Stimulated activated CD4-positive, alpha-beta T cell treated with anti-CD3 and anti-CD28 coated beads, TNF-alpha, amount 100 ng/mL, for 1 hour (primary cell): Measurements from ENCODE around the gene FADD.
"Not testable (repeated sequence)": the region's sequence is repeated elsewhere in the genome, so short reads cannot be mapped to it uniquely, and the experiment has no call there.

ENCODE experiments used
- DNase-seq, 3 donors: peaks; one replicate each; pipeline ENCODE4 v3.0.0-alpha.2; 2020; ENCODE audit warnings: low read depth in 3 of 3, low spot score in 1 of 3

FADD gene

DNA sequence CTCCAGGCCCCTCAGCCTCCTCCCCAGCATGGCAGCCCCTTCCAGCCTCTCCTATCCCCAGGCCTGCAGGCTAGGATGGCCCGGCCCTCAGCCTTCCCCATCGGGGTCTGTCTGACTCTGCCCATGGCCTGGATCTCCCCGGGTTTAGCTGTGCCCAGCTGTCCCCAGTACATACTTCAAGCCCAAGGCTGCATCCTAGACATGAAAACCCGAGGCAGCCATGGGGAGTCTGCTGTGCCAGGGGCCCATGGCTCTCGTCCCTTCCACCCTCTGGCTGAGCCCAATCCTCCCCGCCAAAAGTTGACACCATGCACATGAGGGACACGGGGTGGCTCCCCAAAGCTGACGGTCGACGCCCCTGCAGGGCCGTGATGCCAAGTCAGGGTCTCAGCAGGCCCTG is 22.2 kb upstream of the FADD start:
- DNase-seq, result no peak

DNA sequence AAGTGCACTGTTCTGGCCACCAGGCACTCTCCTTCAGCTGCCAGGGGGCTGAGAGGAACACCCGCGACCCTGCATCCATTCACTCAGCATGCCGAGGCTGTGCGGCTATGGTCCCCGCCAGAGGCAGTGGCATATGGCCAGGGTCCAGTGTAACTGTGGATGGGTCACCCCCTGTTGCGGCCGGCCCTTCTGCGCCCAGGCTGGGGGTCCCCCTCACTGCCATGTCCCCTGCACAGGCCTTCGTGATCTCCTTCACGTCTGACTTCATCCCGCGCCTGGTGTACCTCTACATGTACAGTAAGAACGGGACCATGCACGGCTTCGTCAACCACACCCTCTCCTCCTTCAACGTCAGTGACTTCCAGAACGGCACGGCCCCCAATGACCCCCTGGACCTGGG is 20.8 kb upstream of the FADD start:
- DNase-seq, result no peak

DNA sequence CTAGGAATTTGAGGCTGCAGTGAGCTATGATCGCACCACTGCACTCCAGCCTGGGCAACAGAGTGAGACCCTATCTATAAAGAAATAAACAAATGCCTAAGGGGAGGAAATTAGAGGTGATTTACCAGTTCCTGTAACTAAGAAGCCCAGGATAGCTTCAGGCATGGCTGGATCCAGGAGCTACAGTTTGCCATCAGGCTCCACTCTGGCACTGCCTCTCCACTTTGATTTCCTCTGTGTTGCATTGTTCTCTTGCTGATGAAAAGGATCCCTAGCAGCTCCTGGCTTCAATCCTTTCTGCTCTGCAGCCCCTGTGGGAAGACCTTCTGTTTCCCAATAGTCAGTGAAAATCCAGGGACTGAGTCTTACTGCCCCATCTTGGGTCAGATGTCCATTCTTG is 20.1 kb upstream of the FADD start:
- no peak for DNase-seq

DNA sequence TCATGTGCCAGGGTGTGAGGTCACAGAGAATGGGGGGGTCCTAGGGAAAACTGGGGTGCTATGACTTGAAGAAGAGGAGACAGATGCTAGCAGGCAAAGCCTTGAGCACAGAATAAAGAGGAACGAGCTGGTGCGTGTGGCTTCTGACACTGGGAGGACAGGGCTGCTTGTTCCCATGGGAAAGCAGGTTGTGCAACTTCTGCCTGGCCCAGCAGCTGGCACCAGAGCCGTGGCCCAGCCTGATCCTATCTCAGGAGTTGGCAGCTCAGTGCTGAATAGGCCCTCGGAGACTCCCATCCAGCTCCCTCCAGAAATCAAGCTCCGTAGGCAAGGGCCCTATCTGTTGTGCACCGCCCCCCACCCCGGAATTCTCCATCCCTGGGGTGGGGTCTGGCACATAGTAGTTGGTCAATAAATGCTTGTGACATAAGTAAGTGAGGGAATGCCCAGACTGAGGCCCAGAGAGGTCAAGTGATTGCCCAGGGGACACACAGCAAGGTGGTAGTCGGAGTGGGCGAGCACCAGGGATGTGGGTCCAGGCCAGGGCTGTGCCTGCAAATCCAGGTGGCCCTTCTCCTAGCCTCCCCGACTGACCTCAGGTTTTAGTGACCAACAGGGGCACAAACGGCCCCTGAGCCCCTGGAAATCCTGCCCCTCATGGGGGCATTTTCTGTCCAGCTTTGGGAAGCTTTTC is 19.5 kb upstream of the FADD start:
- no peak for DNase-seq

DNA sequence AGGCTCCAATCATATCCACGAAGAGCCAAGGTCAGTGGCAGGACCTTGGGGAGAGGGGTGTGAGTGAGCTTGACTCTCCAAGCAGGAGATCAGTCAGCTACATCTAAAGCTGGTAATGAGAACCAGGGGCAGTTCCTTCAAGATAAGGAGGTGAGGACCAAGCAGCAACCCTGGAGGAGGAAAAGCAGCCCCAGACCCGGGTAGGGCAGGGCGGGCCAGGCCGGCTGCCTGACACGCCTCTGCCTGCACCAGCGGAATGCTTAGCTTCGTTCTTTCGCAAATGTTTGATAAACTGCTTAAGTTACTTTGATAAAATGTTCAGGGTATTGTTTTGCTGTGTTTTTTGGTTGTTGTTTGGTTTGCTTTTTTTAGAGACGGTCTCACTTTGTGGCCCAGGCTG is 18.7 kb upstream of the FADD start:
- DNase-seq, result no peak

DNA sequence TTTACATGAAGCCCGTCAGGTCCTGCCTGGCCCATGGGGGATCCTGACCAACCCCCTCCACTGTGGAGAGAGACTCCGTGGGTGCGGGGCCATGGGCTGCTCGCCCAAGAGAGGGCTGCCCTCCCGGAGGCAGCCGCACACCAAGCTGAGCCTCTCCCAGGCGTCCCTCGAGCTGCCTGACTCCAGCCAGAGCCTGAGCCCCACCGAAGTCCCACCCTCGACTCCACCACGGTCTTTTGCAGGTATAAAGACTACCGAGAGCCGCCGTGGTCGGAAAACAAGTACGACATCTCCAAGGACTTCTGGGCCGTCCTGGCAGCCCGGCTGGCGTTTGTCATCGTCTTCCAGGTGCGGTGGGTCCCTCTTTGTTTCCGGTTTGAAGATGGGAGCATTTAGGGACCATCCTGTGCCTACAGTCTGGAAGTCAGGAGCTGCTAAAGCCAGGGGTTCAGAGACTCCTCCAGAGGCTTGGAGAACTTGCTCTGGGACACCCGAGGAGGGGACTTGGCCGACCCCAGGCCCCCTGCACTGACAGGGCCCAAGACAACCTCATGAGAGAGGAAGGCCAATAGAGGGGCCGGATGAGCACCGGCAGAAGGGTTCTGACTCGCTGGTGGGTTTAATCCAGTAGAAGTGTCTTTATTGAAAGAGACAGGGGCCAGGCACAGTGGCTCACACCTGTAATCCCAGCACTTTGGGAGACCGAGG is 17.6 kb upstream of the FADD start:
- no peak for DNase-seq

DNA sequence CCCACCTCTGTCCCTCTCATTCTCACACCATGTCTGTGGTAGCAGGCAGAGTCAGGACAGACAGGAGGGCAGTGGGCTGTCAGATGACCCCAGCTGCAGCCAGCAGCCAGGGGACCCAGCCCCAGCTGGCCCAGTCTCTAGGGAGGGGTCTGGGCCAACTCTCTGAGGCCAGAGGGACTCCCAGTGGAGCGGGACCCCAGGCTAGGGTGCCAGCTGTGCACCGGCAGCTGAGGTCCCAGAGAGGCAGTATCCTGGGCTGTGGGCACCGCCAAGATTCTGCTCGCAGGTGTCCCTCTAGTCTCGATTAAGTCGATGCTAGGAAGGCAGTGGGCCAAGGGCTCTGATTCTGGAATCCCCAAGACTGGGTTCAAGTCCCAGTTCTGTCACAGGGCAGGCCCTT is 16.7 kb upstream of the FADD start:
- DNase-seq, result no peak

DNA sequence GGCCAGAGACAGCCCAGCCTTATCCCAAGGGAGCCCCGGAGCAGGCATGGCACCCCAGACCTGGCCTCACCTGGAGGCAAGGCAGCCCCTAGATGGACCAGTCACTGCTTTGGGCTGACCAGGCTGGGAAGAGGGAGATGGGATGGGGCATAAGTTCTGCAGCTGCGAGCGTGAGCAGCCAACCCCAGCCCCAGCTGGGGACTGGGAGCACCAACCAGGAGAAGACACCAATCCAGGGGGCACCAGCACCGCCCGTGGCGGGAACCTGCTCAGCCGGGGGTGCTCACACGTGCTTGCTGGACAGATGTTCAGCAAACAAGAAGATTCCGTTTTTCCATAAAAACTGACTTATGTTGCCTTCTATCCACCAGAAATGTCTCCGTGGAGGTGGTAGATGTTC is 16.2 kb upstream of the FADD start:
- no peak for DNase-seq

DNA sequence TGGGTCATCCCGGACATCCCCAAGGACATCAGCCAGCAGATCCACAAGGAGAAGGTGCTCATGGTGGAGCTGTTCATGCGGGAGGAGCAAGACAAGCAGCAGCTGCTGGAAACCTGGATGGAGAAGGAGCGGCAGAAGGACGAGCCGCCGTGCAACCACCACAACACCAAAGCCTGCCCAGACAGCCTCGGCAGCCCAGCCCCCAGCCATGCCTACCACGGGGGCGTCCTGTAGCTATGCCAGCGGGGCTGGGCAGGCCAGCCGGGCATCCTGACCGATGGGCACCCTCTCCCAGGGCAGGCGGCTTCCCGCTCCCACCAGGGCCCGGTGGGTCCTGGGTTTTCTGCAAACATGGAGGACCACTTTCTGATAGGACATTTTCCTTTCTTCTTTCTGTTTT is 15.3 kb upstream of the FADD start:
- no peak for DNase-seq

DNA sequence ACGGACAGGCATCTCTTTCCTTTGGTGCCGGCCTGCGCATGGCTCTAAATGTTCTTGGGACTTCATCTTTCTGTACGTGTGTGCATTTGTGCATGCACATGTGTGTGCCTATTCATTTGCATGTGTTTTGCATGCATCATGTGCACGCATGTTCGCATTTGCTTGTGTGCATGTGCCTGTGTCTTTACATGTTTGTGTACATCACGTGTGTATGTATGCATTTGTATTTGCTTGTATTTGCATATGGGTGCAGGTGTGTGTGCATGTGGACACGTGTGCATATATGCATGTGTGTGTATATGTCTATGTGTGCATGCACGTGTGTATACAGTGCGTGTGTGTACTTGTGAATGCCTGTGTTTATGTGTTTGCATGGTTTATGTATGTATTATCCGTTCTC is 13.5 kb upstream of the FADD start:
- DNase-seq, result no peak

DNA sequence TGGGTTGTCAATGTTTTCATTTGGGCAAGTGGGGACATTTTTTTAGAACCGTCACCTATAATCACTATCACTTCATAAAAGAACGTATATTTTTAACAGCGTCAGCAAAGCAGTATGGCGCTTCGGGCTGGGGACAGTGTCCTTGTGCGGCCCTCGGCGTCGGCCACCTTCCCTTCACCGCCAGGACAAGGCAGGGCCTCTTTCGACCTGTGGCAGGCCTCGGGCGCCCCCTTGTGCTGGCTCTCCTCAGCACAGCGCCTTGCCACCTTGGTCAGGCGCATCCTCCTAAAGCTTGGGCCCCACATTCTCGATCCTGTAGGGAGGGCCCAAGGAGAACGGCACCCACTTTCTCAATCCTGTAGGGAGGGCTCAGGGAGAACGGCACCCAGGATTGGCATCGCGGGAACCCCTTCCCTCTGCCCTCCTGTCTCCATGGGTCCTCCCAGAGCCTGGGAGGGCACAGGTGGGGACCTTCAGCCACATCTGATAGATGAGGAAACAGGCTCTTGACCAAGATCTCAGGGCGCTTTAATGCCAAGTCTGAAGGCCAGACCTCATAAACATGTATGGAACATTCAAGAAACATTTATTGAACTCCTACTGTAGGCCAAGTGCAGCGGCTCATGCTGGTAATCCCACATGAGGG is 11.5 kb upstream of the FADD start:
- DNase-seq, result peak in 2 of 3 donors; percentile 17 to 25

DNA sequence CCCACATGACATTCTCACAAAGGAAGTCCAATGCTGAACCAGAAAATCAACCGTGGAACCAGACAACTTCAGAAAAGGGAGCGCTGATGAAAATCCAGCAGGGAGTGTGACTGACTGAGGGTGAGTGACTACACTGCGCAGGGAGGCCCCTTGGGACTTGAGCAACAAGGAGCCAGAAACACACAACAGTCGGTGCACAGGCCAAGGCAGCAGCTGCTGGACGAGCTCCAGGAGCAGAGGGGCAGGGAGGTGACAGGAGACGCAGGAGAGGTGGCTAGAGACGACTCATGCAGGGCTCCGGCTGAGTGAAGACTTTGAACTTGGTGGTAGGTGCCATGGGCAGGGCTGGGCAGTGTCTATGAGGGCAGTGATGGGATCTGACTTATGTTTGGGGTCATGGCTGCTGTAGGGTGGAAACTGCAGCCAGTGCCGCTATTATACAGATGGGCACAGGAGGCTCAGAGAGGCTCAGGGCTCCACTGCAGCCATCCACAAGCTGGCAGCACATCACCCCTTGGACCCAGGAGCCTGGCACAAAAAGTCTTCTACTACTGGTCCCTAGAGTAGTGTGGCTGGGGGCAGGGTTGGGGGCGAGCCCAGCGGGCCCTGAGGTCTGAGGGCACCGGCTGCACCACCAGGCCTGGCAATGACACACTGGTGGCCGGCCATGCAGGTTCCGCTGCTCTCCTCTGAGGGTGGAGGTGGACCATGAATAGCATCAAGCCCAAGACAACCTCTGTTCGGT is 10.3 kb upstream of the FADD start:
- no peak for DNase-seq

DNA sequence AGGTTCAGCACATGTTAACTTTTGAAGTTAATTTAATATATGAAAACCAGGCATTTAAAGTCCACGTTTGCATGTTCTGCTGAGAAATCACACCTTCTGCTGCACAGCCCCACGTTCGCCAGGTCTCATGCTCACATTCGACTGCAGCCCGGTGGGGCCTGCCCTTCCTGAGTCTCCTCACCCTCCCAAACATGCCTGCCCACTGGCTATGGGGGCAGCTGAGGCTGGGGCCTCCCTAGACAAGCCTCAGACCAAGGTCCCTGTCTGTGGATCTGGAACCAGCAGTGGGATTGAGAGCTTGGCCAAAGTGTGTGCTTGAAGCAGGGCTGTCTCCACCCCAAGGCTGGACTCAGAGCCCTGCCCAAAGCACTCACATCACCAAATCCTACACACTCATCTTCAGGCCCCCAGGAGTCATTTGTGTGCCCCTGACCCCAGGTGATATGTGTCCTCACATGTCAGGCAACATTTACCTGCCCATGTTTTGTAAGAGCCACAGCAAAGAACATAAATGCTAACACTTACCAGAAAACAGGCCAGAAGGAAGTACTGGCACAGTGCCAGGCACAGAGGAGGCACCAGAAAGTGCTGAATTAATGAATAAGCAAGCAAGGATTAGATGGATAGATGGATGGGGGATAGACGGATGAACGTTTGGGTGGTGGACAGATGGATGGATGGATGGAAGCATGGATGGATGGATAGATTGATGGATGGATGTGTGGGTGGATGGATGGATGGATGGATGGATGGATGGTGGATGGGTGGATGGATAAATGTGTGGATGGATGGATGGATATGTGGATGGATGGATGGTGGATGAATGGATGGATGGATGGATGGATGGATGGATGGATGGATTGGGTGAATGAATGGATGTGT is 9.4 kb upstream of the FADD start:
- DNase-seq, result no peak

DNA sequence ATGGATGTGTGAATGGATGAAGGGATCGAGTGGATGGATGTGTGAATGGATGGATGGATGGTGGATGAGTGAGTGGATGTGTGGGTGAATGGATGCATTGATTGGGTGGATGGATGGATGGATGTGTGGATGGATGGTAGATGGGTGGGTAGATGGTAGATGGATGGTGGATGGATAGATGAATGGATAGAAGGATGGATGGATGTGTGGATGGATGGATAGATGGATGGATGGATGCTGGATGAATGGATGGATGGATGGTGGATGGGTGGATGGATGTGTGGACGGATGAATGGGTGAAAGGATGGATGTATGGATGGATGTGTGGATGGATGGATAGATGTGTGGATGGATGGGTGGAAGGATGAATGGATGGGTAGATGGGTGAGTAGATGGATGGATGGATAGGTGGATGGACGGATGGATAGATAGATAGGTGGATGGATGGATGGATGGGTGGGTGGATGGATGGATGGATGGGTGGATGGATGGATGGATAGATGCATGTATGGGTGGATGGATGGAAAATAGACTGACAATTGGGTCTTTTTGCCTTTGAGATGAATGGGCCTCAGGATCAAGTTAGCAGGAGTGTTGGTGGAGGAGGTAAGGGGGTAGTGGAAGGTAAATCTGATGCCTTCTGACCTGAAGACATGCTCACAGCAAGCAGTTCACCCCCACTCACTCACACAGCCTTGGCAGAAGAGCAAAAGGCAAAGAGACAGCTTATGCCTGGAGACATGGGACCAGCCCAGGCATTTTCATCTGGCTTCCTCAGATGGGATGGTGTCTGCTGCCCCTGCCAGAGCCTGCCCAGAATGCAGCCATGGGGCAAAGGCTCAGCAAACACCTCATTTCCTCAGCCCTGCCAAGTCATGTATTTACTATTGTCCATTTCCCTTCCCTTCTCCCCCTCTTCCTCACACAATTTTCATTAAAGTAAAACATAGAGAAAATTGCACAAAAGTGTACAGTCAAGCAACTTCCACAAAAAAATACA is 8.0 kb upstream of the FADD start:
- no peak for DNase-seq

DNA sequence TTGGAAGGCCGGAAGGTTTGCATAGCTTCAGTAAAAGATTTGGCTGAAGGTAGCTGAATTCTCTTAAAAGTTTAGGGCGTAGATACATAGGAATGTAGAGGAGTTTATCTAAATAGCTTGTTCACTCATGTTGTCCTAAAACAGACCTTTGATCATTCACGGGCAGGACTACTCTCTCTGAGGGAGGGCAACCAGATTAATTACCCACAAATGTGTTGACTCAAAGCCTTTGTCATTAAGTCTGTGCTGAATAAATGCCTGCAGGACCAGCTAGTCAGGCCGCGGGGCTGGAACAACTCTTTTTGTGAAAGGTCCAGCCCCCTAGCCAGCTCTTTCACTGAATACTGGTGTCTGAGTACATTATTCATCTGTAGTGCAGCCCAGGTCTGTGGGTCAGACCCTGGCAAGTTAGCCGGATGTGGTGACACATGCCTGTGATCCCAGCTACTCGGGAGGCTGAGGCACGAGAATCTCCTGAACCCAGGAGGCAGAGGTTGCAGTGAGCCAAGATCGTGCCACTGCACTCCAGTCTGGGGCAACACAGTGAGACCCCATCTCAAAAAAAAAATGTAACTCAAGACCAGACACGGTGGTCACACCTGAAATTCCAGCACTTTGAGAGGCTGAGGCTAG is 2.8 kb upstream of the FADD start:
- DNase-seq, result no peak

DNA sequence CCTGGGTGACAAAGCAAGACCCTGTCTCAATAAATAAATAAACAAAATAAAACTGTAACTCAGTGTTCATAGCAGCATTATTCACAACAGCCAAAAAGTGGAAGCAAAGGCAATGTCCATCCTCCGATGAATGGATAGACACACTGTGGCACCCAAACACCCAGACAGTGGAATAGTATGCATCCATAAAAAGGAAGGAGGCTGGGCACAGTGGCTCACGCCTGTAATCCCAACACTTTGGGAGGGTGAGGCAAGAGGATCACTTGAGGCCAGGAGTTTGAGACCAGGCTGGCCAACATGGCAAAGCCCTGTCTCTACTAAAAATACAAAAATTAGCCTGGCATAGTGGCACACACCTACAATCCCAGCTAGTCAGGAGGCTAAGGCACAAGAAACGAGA is 2.0 kb upstream of the FADD start:
- DNase-seq, result not testable (repeated sequence)

DNA sequence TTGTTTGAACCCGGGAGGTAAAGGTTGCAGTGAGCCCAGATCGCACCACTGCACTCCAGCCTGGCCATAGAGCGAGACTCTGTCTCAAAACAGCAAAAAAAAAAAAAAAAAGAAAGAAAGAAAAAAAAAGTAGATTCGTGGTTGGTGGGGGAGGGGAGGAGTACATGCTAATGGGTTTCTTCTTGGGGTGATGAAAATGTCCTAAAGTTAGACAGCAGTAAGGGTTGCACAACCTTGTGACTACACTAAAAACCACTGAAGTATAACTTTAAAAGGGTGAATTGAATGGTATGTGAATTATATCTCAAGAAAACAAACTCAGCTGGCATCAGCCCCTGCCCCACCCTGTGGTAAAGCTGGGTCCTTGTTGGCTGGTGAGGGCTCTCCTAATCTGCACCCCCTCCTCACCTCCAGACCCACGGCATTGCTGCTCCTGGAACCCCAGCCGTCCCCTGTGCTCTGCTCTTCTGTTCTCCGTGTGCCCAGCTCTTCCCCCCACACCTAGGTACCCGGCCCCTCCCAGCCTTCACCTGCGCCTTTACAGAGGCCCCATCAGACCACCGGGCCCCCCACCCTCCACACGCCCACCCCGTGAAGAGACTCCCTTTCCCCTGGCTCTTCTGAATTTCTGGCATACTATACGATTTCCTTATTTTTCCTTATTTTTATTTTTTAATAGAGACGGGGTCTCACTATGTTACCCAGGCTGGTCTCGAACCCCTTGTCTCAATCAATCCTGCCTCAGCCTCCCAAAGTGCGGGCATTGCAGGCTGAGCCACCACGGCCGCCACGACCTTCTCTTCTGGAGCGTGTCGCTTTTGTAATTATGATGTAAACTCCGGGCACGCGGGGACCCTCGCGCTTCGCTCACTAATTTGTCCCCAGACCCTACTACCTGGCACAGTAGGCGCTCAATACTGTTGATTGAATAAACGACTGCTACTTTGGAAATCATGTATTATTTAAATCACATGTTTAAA is 924 bp upstream of the FADD start:
- DNase-seq, result no peak
